ENCODE data around the gene SRPK1.
"Not testable (repeated sequence)": the region's sequence is repeated elsewhere in the genome, so short reads cannot be mapped to it uniquely, and the experiment has no call there.

SRPK1 gene

DNA sequence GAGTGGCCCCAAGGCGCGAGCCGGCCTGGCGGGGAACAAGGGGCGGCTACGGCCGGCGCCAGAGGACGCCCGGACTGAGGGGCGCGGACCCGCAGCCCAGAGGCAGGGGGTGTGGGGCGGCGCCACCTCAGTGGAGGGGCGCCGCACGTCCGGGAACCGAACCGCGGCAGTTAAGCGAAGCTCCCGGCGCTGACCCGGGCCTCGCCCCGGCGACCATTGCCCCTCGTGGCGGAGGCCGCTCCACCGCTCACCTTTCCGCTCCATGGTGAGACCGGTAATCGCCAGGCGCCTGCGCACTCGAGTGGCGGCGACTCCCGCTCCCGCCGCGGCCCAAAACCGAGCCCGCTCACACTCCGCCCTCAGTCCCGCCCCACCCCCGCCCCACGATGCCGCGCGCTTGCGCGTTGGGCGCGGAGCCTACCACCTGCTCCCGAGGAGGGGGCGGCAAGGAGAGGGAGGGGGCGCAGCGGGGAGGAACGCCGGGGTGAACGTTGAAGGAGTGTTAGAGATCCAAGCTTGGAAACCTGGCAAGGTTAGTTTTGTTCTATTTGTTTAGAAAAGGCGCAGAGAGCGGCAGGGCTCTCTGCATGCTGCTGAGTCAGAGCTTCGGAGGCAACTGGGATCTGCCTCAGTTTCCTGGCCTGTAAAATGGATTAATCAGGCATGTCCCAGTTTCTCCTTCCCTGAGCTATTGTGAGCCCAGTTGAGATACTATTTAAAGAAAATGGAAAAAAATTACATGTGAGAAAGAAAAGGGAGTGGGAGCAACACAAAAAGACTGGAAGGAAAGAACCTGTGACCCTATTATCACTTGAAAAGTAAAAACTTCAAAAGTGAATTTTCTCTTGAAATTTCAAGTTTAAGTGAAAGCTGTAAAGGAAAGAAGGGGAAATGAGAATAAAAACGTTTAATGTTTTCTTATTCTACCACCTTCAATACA is at the start of gene SRPK1:
Gene SRPK1, minus strand, starts transcription at position 306 of the 940 bp plus-strand sequence. Its CDS starts 42 bp downstream, at position 264.
- DNase-seq, result peak; percentile 89

DNA sequence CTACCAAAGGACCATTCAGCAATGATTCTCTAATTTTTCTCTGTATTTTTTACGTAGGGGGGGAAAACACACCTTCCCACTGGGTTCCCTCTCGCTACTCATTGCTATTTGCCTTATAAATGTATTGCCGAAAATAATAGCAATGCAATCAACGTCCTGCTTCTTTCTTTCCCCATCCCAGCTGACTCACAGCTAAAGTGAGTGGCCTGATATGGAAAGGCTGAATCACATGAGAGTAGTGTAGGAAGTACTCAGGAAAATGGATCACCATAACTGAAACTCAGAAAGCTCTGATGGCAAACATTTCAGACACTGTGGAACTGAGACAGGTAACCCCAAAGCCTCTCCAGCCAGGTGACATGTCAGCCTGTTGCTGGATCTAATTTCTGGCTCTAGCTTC is 49.3 kb upstream of the SRPK1 start:
- no peak for DNase-seq

DNA sequence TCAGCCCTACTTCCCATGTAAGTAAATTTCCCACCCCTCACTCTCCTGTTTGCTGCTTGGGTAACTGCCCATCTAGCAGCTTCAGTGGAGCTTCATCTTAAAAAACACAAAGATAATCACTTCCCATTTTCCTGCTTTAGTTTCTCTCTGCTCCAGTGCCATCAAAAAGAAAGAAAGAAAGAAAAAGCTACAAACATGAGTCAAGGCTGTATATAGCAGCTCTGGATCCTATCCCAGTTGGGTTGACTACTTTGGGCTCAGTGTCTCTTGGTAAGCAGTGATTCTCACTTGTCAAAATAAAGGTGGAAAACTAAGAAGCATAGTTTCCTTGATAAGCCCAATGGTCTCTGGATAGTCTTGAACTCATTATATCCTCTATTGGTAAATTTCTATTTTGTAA is 48.7 kb upstream of the SRPK1 start:
- no peak for DNase-seq

DNA sequence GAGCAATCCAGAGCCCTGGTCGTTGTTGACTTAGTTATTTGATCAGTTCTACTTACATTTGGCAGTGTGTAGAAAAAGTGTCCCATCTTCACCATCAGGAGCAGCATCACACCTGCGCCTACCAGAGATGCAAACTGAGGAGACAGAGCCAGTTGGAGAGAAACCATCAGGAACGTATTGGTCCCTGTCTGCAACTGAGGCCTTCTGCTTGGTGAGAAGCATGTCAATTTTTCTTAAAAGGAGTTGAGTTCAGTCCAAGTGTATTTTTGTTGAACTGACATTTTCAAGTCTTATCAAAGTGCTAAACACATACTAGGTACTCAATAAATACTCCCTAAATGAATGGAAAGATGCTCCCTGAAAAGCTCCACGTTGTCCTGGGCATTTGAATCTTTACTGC is 47.9 kb upstream of the SRPK1 start:
- no peak for DNase-seq

DNA sequence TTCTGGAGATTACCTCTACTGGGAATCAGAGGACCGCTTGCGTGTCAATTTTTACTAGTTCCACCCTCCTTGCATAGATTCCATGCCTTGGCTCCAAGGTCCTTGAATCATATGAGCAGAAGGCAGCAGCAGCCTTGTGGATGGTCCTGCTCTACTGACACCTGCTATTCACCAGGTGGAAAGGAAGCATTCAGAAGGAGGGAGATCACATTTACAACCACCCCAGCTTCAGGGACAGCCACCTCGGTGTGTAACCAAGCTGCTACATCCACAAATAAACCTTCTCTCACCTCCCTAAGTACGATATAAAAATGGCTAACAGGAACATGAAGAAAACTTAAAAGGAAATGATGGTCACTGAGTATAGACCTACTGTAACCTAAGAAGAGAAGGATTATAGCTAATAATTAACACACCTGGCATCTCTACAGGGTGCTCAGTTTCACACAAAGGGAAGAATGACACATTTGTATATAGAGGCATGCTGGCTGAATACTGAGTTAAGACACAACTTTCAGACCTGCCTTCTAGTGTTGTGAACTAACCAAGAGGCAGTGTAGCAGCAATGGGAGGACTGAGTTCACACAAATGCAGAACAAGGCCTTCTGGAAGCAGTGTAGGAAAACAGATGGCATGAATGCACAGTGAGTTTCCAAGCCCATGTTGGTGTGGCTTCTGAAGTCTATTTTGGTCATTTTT is 46.3 kb upstream of the SRPK1 start:
- DNase-seq, result no peak

DNA sequence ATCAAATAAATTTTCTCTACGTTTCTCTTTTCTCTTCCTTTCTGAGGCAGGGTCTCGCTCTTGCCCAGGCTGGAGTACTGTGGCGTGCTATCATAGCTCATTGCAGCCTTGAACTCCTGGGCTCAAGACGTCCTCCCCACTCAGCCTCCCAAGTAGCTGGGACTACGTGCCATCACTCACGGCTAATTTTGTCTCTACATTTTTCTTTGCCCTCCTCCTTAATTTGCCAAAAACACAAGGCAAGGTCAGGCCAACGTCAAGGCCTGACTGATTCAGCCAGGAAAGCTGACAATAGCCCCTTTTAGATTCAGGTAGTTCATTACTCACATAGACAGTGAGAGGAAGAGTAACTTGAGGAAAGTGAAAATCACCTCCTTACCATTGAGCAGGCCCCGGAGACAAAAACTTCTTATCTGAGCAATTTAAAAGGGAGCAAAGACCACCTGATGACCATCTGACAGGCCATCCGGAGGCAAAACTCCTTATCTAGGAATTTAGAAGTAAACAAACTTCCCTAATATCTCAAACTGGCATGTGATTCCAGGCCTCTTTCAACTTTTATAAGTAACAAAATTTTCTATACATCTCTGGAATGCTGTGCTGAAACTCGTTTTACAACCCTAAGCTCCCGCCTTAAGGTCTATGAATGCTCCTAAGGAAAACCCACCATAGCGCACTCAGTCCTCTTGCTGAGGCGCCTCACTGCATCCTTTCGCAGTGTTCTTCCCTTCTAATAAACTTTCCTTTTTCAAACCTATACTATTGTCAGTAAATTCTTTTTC is 42.1 kb upstream of the SRPK1 start:
- no peak for DNase-seq

DNA sequence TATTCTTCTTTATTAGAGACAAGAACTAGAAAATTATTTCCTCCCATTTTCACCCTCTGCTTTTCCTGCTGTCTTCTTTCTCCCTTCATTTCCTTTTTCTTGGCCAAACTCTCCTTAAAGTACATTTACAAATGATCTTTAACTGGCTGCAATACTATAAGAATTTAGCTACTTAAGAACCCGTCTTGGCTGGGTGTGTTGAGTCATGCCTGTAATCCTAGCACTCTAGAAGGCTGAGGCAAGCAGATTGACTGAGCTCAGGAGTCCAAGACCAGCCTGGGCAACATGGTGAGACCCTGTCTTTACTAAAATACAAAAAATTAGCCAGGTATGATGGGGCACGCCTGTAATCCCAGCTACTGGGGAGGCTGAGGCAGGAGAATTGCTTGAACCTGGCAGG is 39.3 kb upstream of the SRPK1 start:
- DNase-seq, result no peak

DNA sequence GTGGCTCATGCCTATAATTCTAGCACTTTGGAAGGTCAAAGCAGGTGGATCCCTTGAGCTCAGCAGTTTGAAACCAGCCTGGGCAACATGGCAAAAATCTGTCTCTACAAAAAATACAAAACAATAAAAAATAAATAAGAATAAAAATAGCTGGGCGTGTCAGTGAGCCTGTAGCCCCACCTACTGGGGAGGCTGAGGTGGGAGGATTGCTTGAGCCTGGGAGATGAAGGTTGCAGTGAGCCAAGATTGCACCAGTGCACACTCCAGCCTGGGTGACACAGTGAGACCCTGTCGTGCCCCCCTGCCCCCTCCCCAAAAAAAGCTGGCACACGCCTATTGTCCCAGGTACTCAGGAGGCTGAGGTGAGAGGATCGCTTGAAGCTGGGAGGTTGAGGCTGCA is 35.1 kb upstream of the SRPK1 start:
- DNase-seq, result peak in 1 of 2 donors; percentile 6

DNA sequence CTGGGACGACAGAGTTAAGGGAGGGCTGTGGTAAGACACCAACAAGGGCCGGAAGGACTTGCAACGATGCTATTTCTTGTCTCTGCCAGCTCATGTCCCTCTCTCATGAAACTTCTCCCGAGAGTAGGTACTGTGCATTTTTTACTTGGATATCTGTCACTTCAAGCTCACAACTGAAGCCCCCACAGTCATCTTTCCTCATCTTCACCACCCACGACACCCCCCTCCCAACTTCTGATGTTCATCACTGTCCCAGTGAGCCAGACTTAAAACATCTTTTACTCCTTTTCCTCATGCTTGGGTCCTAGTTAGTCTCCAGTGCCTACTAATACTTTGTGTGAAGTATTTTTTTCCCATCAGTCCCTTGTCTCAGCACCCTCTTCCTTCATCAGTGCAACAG is 34.6 kb upstream of the SRPK1 start:
- DNase-seq, result no peak

DNA sequence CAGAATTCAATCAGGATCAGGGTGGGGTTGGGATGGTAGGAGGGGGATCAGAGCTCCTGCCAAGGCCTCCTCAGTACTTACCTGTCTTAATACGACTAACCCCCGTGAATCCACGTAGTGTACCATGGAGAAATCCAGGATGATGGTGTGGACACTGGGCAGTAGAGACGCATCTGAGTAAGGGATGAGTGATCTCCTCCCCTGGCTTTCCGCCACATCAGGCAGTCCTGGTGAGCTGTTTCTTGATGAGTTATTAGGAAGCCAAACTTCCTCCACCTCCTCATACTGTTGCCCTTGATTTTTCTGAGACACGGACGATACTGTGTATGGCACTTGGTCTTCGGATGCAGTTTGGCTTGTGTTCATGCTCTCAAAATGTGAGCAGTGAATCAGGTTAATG is 34.2 kb upstream of the SRPK1 start:
- no peak for DNase-seq

DNA sequence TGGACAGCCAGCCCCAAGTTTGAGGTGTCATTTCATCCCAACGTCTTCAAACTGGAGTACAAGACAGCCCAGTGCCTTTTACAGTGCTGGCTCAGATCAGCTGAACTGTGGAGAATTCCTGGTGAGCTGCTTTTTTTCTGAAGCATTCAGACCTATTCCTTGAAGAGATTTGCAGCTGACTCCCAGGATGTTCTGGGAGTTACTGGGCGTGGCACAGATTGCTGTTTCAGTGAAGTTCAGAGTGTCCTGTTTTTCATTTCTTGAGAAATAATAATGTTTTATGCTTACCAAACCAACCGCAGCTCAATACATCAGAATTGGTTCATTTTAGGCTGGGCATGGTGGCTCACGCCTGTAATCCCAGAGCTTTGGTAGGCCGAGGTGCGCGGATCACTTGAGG is 33.4 kb upstream of the SRPK1 start:
- DNase-seq, result no peak

DNA sequence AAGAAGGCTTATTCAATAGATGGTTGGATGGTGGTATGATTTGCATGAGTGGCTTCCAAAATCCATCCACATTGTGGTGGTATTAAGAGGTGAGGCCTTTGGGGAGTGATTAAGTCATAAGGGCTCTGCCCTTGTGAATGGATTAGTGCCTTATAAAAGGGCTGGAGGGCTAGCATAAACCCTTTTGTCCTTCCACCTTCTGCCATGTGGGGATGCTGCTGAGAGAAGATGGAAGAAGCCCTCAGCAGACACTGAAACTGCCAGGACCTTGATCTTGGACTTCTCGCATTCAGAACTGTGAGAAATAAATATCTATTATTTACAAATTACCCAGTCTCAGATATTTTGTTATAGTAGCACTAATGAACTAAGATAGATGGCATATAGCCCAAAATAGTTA is 27.8 kb upstream of the SRPK1 start:
- no peak for DNase-seq

DNA sequence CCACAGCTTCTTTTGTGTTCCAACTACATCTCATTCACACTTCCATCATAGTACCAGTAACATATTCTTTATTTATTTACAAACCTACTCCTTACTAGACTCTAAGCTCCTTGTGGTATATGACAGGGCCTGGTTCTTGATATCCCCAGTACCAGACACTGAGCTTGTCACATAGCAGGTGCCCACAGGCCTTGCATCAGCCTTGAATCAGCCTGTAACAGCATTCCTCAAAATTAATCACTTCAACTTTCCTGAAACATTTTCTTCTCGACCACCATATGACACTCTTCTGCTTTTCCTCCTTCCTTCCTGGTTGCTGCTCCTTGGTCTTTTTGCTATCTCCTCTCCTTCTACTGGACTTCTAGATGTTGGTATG is 24.7 kb upstream of the SRPK1 start:
- no peak for DNase-seq

DNA sequence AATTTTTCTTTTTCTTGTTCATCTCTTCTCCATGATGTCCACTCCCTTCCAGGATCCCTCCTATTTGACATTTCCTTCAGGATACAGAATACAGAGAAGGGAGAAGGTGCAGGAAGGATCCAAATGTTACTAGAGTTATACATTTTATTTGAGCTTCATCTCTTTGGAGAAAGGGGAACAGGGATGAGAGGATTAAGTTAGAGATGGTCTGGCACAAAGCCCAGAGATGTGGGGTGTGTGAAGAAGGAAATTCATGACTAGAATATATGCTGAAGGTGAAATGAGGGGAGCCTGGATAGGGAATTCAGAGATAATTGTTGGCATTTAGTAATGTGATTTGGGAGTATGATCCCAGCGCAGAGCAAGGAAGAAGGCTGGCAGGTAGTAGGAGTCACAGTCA is 22.5 kb upstream of the SRPK1 start:
- no peak for DNase-seq

DNA sequence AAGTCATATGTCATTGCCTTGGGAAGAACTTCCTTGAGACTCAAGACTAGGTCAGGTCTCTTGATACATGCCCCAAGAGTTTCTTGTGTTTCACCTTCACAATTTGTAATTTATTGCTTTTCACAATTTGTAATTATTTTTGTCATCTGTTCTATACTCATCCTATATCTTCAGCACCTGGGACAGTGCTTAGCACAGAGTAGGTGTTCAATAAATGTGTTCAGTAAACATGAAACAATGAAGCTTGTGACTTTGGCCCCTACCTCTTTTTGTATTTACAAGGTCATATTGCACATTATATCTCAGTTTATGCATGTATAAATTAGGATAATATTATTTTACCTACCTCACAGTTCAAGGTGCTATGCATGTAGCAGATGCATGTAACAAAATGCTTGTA is 21.5 kb upstream of the SRPK1 start:
- no peak for DNase-seq

DNA sequence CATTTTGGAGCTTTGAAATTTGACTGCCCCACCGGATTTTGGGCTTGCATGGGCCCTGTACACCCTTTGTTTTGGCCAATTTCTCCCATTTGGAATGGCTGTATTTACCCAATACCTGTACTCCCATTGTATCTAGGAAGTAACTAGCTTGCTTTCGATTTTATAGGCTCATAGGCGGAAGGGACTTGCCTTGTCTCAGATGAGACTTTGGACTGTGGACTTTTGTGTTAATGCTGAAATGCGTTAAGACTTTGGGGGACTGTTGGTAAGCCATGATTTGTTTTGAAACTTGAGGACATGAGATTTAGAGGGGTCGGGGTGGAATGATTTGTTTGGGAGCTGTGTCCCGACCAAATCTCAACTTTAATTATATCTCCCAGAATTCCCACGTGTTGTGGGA is 20.3 kb upstream of the SRPK1 start:
- DNase-seq, result not testable (repeated sequence)

DNA sequence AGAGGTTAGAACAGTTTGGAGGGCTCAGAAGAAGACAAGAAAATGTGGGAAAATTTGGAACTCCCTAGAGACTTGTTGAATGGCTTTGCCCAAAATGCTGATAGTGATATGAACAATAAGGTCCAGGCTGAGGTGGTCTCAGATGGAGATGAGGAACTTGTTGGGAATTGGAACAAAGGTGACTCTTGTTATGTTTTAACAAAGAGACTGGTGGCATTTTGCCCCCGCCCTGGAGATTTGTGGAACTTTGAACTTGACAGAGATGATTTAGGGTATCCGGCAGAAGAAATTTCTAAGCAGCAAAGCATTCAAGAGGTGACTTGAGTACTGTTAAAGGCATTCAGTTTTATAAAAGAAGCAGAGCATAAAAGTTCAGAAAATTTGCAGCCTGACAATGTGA is 19.1 kb upstream of the SRPK1 start:
- not testable (repeated sequence) for DNase-seq

DNA sequence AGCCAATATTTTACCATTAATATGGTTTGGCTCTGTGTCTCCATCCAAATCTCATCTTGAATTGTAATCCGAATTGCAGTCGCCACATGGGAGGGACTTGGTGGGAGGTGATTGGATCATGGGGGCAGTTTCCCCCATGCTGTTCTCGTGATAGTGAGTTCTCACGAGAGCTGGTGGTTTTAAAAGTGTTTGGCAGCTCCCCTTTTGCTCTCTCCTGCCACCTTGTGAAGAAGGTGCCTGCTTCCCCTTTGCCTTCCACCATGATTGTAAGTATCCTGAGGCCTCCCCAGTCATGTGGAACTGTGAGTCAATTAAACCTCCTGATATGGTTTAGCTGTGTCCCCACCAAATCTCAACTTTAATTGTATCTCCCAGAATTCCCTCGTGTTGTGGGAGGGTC is 18.4 kb upstream of the SRPK1 start:
- not testable (repeated sequence) for DNase-seq

DNA sequence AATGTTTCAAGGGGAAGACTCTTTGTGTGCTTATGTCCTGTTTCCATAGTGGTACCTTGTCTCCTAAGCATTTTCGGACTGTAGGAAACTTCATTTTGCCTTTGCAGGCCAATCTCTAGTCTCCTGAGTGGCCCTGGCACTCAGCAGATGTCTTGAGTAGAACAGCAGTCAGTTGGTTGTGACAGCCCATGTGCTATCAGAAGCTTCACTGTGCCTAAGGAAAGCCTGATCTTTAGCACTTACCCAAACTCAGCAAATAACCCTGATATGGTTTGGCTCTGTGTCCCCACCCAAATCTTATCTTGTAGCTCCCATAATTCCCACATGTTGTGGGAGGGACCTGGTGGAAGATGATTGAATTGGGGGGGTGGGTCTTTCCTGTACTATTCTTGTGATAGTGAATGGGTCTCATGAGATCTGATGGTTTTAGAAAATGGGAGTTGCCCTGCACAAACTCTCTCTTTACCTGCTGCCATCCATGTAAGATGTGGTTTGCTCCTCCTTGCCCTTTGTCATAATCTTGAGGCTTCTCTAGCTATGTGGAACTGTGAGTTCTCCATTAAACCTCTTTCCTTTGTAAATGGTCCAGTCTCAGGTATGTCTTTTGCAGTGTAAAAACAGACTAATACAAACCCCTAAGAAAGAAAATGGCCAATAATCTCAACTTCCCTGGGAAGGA is 15.9 kb upstream of the SRPK1 start:
- no peak for DNase-seq

DNA sequence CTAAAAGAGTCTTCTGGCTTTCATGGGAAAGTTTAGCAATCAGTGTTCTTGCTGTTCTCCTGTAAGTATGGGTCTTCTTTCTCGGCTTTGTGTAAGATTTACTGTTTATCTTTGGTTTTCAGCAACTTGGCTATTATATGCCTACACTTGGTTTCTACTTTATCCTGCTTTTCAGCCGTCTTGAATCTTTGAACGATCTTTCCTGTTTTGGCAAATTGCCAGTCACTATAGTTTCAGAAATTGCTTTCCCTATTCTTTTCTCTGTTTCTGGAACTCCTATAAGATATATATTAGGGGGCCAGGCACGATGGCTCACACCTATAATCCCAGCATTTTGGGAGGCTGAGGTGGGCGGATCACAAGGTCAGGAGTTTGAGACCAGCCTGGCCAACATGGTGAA is 14.6 kb upstream of the SRPK1 start:
- DNase-seq, result no peak

DNA sequence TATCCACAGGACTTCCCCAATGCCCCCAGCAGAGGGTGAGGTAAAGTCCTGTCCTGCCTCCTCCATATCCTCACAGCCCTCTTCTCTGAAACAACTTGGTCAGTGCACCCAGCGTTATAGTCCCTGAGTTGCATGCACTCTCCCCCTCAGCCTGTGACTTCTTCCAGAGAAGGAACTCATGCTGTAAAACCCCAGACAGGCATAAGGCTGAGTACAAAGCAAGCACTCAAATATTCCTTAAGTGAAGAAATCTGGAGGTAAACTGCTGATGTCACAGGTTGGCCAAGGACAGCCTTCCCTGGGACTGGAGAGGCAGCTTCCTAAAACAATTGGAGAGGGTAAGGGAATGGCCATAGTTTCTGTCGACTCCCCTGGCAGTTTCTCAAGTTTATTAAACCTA is 12.9 kb upstream of the SRPK1 start:
- no peak for DNase-seq

DNA sequence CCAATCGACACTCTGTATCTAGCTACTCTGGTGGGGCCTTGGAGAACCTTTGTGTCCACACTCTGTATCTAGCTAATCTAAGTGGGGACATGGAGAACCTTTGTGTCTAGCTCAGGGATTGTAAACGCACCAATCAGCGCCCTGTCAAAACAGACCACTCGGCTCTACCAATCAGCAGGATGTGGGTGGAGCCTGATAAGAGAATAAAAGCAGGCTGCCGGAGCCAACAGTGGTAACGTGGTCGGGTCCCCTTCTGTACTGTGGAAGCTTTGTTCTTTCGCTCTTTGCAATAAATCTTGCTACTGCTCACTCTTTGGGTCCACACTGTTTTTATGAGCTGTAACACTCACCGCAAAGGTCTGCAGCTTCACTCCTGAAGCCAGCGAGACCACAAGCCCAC is 11.0 kb upstream of the SRPK1 start:
- not testable (repeated sequence) for DNase-seq

DNA sequence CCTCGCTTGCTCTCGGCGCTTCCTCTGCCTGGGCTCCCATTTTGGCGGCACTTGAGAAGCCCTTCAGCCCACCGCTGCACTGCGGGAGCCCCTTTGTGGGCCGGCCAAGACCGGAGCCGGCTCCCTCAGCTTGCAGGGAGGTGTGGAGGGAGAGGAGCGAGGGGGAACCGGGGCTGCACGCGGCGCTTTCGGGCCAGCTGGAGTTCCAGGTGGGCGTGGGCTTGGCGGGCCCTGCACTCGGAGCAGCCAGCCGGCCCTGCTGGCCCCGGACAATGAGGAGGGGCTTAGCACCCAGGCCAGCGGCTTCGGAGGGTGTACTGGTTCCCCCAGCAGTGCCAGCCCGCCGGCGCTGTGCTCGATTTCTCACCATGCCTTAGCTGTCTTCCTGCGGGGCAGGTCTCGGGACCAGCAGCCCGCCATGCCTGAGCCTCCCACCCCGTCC is 10.2 kb upstream of the SRPK1 start:
- no peak for DNase-seq

Measured in CD4-positive, alpha-beta T cell treated with Interleukin-1 beta for 1 hour (primary cell).